ENCODE data around the gene SART3.

The SART3 gene

DNA sequence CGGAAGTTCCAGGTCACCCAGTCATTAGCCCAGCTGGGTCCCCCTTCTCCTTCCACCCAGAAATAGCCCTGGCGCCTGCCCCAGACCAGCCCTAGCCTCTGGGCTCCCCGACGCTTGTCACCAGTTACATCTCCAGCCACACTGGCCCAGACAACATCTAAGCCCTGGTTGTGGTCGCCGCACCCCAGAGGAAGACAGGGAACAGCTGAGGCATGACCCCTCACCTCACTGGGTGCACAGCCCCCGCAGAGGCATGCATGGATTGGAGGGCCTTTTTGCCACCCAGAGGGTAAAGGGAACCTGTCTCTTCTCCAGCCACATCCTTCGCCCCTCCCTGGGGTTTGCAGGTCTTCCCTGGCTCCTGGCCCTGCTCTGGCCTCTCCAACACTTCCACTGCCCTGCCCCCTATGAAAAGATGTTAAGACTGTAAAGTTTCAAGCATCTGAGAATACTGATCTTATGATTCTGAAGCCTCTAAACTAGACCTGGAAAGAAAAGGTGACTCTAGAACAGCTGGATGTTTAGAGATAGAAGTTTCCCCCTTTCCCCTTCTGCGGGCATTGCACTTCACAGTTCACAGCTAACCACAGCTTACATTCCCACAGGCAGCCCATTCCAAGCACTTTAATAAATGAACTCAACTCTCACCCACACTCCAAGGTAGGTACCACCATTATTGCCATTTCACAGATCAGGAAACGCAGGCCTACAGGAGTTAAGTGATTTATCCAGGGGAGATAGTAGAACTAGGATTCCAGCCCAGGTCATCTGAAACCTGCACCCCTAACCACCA is 22.2 kb upstream of the SART3 start:
- TF ChIP-seq, protein P1, sequence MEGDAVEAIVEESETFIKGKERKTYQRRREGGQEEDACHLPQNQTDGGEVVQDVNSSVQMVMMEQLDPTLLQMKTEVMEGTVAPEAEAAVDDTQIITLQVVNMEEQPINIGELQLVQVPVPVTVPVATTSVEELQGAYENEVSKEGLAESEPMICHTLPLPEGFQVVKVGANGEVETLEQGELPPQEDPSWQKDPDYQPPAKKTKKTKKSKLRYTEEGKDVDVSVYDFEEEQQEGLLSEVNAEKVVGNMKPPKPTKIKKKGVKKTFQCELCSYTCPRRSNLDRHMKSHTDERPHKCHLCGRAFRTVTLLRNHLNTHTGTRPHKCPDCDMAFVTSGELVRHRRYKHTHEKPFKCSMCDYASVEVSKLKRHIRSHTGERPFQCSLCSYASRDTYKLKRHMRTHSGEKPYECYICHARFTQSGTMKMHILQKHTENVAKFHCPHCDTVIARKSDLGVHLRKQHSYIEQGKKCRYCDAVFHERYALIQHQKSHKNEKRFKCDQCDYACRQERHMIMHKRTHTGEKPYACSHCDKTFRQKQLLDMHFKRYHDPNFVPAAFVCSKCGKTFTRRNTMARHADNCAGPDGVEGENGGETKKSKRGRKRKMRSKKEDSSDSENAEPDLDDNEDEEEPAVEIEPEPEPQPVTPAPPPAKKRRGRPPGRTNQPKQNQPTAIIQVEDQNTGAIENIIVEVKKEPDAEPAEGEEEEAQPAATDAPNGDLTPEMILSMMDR (IDR thresholded peaks at IDR 0.05; ENCODE audit: low read depth, low read length): no peak
- DNase-seq (ENCODE audit: extremely low read depth, low read depth): no peak

DNA sequence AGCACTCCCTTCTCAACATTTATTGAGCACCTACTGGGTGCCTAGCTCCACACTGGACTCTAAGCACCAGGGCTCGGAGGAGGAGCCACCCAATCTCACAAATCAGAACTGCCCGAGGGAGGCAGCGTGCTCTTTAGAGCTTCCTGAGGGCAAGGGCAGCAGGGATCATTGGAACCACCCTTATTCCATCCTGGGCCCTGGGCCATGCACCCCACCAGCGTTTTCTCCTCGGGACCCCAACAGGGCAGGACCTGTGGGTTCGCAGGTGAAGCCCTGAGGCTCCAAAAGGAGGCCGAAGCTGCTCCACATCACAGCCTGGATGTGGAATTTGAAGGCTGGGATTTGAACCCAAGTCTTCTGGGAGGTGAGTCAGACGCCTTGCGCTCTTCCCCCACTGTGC is 21.5 kb upstream of the SART3 start:
- TF ChIP-seq, protein P1 (IDR thresholded peaks at IDR 0.05; ENCODE audit: low read depth, low read length): no peak
- DNase-seq (ENCODE audit: extremely low read depth, low read depth): no peak

DNA sequence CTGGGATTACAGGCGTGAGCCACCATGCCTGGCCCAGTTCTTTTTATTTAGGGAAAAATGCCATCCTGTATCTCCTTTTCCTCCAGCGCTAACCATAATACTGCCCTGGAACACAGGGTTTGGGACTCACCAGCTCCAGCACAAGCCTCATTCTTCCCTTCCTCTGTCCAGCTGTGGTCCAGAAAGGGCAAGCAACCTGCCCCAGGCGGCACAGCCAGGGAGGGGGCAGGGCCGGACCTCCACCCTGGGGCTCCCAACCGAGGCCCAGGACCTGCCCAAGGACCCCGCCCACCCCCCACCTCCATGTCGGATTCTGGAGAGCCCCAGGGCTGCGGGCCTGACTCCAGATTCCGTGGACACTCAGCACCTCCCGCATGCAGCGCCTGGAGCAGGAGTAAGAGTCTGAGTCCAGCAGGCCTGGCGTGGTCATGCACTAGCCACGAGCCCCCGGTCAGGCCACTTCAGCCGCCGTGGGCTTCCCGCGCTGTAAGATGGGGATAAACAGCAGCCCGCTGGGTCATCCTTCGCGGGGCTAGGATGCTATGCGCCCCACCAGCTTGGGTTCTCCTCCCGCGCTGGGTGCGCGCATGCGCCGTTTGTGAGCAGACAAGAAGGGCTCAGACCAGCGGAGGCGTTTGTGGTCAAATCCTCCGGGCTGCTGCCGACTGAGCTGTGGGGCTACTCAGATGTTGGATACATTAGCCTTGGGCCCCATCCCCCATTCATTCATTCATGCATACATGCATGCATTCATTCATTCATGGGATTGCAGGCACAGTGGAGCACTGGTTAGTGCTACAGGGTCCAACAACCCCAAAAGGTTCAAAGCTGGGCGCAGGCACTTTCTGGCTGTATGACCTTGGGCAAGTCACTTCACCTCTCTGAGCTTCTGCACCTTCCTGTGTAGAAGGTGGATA is 20.6 kb upstream of the SART3 start:
- DNase-seq (ENCODE audit: extremely low read depth, low read depth): no peak
- TF ChIP-seq, protein P1 (IDR thresholded peaks at IDR 0.05; ENCODE audit: low read depth, low read length): no peak

DNA sequence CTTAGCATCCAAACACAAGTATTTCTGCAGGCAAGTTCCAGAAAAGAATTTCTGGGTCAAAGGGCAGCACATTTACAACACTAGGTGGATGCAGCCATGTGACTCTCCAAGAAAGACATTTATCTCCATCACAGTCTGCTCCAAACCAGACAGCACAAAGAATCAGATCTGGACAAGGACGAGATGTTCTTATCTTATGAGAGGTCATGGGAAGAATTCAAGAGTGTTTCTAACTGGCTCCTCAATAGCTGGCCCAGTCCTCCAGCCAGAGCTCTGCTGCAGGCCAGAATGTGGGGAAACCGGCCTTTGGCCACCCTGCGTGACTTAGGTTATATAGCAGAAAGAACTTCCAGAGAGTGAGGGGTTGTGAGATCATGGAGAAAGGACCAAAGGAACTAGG is 19.6 kb upstream of the SART3 start:
- no peak for DNase-seq (ENCODE audit: extremely low read depth, low read depth)

DNA sequence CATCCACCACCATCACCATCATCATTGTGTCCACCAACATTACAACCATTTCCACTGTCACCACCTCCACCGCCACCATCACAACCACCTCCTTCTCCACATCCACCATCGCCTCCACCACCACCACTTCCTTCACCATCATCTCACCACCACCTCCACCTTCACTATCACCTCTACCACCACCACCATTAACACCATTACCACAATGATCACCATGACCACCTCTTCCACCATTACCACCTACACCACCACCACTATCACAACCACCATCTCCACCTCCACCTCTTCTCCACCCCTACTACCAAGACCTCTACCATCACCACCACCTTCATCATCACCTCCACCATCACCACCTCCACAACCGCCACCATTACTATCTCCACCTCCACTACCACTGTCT is 17.8 kb upstream of the SART3 start:
- no peak for DNase-seq (ENCODE audit: extremely low read depth, low read depth)
- TF ChIP-seq, protein P1 (IDR thresholded peaks at IDR 0.05; ENCODE audit: low read depth, low read length): no peak

More for the DNA sequence above, 19.6 kb upstream of the SART3 start:
- TF ChIP-seq, protein P1 (IDR thresholded peaks at IDR 0.05; ENCODE audit: low read depth, low read length): no peak

DNA sequence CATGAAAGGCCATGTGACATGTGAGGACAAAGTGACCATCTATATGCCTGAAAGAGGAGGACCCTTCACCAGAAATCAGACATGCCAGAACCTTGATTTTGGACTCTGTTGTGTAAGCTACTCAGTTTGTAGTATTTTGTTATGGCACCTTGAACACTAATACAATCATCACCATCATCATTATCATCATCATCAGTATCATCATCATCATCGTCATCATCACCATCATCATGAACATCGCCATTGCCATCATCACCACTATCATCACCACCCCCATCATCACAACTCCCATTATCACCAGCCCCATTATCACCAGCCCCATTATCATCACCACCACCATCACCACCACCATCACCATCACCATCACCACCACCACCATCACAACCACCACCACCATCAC is 17.3 kb upstream of the SART3 start:
- no peak for DNase-seq (ENCODE audit: extremely low read depth, low read depth)
- TF ChIP-seq, protein P1 (IDR thresholded peaks at IDR 0.05; ENCODE audit: low read depth, low read length): no peak

DNA sequence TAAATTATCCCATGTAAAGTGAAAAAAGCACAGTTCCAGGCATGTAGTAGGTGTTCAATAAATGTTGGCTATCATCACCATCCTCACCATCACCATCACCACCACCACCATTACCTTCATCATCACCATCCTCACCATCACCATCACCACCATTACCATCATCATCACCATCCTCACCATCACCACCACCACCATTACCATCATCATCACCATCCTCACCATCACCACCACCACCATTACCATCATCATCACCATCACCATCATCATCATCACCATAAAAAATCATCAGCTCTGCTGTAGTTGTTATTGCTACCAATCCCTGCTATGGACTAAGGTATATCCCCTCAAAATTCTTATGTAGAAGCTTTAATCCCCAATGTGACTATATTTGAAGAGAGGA is 16.5 kb upstream of the SART3 start:
- TF ChIP-seq, protein P1 (IDR thresholded peaks at IDR 0.05; ENCODE audit: low read depth, low read length): no peak
- no peak for DNase-seq (ENCODE audit: extremely low read depth, low read depth)
